ENCODE measurements around the gene GUCY2D.
"Not testable (repeated sequence)": the region's sequence is repeated elsewhere in the genome, so short reads cannot be mapped to it uniquely, and the experiment has no call there.

The GUCY2D gene

DNA sequence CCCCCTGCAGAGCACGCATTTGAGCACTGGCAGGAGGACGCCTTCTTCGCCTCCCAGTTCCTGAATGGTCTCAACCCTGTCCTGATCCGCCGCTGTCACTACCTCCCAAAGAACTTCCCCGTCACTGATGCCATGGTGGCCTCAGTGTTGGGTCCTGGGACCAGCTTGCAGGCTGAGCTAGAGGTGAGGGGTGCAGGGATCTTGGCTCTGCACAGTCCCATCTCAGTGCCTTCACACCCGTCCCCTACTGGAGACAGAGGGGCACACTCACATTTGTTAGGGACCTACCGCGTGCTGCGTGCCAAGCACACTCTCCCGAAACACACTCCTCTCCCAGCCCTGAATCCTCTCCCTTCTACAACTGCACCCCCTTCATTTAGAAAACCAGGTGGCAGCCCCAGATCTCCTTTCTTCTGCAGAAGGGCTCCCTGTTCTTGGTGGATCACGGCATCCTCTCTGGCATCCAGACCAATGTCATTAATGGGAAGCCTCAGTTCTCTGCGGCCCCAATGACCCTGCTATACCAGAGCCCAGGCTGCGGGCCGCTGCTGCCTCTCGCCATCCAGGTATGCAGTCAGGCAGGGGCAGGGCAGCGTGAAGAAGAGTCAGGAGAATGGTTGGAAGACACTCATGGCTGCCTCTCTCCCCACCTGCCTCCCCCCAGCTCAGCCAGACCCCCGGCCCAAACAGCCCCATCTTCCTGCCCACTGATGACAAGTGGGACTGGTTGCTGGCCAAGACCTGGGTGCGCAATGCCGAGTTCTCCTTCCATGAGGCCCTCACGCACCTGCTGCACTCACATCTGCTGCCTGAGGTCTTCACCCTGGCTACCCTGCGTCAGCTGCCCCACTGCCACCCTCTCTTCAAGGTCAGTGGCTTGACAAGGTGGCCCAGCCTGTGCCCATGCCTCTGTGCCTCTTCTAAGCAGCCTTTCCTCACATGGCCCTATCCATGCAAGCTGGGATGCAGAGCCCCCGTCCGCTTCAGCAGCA is 42.7 kb downstream of the GUCY2D start:
- DNase-seq (ENCODE audit: low read depth in 2 of 2): no peak

DNA sequence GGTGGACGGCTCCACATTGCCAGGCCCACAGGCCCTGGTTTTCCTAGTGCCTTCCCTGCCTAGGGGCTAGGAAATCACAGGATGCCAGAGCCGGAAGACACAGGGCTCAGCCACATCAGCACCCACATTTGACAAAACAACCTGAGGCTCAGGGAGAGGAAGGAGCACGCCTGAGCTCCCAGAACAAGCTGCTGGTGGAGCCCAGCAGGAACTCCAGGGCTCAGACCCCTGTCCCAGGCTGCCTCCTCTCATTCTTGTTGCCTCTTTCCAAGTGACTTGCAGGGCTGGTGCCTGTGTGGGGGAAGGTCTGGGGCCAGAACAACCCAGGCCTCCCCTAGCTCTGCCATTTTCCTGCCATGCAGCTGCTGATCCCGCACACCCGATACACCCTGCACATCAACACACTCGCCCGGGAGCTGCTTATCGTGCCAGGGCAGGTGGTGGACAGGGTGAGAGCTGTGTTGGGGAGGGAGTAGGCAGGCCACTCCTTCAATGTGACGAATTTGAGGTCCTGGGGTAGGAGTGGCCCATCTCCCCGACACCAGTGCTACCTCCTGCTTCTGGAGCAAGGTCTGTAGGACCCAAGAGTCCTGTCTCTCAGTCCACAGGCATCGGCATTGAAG is 44.0 kb downstream of the GUCY2D start:
- DNase-seq (ENCODE audit: low read depth in 2 of 2): no peak

DNA sequence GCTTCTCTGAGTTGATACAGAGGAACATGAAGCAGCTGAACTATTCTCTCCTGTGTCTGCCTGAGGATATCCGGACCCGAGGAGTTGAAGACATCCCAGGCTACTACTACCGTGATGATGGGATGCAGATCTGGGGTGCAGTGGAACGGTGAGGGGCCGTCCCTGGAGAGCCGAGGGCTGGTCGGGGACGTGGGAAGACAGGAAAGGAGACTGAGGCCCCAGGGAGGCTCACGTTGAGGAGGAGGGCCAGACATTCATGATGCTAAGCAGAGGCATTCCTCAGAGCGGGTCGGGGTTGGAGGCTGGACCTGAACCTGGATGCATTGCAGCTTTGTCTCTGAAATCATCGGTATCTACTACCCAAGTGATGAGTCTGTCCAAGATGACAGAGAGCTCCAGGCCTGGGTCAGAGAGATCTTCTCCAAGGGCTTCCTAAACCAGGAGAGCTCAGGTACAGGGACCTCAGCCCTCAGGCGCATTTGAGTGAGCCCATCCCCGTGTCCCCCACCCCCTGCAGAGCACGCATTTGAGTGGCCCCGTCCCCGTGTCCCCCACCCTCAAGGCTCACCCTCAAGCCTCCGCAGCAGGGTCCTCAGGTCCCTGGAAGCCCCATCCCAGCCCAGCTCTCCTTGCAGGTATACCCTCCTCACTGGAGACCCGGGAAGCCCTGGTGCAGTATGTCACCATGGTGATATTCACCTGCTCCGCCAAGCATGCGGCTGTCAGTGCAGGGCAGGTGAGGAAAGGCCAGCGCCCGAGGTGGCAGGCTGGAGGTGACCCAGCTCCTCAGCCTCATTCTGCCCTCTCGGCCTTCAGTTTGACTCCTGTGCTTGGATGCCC is 44.7 kb downstream of the GUCY2D start:
- DNase-seq (ENCODE audit: low read depth in 2 of 2): no peak

DNA sequence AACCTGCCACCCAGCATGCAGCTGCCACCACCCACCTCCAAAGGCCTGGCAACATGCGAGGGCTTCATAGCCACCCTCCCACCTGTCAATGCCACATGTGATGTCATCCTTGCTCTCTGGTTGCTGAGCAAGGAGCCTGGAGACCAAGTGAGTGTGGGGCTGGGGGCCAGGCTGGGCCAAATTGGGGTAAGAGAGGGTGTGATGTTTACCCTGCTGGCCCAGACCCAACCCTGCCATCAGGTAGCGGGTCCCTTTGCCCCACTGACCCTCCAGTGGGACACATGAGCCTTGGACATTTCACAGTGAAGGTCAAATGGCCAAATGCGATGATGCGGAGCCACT is 45.3 kb downstream of the GUCY2D start:
- no peak for DNase-seq (ENCODE audit: low read depth in 2 of 2)

DNA sequence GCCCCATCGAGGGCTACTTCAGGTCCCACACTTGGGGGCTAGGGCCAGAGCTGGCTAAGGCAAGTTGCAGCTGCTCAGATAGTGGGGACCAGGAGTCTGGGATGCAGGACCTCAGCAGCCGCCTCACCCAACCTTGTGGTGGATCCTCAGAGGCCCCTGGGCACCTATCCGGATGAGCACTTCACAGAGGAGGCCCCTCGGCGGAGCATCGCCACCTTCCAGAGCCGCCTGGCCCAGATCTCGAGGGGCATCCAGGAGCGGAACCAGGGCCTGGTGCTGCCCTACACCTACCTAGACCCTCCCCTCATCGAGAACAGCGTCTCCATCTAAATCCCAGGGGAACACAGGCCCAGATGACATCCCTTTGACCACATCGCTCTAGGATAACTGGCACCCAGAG is 45.8 kb downstream of the GUCY2D start:
- no peak for DNase-seq (ENCODE audit: low read depth in 2 of 2)

DNA sequence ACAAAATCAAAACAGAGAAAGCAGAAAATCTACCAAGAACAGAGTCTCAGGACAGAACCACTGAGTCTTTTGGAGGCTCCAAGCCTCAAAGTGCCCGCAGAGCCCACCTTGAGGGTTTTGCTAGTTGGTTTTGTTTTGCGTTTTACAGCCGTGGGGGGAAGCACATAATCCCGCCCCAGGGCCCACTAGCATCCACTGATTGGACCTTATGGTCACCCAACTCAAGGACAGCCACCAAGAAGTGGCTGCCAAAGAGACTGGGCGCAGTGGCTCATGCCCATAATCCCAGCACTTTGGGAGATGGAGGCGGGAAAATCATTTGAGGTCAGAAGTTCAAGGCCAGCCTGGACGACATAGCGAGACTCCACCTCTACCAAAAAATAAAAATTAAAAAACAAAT is 46.3 kb downstream of the GUCY2D start:
- DNase-seq (ENCODE audit: low read depth in 2 of 2): no peak

DNA sequence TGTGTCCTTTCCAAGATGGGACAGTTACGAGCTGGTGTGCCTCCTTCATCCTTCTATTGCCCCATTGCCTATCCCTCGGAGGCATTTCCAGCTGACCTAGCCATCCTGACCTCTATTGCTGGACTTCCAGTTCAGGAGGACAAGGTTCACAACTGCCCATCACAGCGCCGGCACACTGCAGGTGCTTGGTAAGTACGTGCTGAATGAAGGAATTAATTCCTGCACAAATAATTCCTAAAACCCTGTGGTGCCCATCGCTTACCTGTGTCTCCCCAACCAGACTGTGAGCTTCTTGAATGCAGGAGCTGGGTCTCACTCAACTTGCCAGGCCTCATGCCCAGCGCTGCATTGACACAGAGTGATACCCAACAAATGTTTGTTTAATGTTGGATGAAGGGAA is 49.4 kb downstream of the GUCY2D start:
- DNase-seq (ENCODE audit: low read depth in 2 of 2): no peak

DNA sequence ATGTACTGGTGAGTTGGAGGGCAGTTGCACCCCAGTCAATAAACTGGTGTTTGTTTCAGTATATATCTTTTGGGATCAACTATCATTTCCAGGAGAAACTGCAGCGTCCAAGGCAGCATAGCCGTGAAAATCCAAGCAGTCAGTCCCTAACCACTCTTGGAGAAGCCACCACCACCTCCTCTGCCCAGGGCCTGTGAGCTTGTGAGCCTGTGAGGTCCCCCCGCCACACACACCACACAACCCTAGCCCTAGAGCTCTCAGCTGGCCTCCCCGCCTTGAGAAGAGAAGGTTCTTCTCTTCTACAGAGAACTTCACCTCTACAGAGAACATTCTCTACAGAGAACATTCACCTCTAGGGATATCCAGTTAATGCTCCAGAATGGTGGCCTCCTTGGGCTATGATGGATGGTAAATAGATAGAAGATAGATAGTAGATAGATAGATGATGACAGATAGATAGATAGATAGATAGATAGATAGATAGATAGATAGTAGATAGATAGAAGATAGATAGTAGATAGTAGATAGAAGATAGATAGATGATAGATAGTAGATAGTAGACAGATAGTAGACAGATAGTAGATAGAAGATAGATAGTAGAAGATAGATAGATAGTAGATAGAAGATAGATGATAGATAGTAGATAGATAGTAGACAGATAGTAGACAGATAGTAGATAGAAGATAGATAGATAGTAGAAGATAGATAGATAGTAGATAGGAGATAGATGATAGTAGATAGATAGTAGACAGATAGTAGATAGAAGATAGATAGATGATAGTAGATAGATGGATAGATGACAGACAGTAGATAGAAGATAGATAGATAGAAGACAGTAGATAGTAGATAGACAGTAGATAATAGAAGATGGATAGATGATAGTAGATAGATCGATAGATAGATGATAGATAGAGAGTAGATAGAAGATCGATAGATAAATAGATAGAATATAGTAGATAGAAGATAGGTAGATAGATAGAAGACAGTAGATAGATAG is 50.1 kb downstream of the GUCY2D start:
- no peak for DNase-seq (ENCODE audit: low read depth in 2 of 2)

DNA sequence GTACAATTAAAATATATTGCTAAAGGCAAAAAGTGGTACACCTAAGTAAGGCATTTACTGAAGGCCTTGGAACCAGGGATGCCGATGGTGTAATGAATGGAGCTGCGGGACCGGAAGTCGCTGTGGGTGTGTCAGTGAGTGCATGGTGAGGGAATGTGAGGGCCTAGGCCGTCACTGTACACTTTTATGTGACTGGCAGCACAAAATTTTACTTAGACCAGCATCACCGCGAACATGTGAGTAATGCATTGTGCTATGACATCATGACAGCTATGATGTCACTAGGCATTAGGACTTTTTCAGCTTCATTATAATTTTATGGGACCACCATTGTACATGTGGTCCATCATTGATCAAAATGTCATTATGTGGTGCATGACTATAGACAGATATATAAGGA is 51.2 kb downstream of the GUCY2D start:
- no peak for DNase-seq (ENCODE audit: low read depth in 2 of 2)

DNA sequence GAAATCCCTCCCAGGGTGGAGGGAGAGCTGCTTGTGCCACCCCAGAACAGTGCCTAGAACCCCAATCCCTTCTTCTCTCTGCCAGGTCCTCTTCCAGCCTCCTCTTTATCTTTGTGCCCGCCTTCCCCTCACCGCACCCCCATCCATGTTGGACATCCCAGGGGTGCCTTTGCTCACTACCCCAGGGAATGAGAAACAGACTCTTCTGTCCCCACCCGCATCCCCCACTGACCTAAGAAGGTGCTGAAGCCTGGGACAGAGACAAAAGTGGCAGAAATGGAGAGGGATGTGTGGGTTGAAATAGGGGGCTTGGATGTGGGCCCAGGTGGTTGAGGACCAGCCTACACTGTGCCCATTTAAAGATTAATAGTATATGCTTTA is 53.4 kb downstream of the GUCY2D start:
- no peak for DNase-seq (ENCODE audit: low read depth in 2 of 2)

DNA sequence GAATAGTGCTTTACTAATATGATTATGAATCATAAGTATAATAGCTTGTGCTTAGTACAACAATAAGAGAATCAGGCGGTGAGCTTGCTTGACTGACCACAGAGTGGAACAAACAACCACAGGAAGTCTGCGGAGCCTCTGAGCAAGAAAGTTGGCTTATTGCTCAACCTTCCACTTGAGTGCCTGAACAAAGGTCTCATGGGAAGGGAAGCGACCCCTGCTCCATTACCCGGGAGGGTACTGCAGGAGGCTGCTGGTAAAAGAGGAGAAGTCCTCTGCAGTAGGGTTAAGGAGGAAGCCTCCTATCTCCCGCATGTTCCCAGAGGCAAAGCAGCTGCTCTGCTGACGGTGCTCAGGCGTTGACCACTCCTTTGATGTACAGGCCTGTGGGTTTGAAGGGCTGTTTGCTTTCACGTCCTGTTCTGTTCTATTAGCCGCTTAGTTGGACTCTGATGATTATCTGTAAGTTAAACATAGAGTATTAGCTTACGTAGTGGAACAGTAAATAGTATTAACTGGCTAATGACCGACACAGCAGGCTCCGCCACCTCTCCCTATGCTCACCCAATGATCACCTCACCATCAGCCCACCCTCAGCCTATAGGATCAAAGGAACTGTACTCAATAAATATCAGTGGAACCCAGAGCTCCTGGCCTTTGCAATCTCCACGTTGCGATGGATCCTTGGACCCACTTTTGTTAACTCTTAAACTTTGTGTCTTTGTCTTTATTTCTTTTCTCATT is 54.0 kb downstream of the GUCY2D start:
- no peak for DNase-seq (ENCODE audit: low read depth in 2 of 2)

DNA sequence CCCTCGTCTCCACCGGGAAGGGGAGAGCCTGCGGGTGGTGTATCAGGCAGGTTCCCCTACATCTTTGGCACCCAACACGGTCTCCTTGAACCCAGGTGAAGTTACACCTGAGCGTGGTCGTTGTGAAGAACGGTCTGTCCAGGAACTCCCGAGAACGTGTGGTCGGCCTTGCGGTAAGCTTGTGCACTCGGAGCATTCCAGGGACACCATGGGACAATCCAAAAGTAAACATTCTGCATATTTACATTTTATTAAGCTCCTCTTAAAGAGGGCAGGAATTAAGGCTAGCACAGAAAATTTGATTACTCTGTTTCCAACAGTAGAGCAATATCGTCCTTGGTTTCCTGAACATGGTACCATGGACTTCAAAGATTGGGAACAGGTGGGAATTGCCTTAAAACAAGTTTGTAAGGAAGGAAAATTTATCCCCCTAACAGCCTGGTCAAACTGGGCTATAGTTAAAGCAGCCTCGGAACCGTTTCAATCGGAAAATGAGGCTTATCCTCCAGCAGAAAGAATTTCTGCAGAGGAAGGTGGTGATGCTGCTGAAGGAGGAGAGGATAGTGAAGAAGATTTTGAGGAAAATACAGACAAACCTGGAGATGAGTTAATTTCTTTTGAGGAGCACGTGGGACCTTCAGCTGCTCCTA is 54.7 kb downstream of the GUCY2D start:
- DNase-seq (ENCODE audit: low read depth in 2 of 2): no peak

DNA sequence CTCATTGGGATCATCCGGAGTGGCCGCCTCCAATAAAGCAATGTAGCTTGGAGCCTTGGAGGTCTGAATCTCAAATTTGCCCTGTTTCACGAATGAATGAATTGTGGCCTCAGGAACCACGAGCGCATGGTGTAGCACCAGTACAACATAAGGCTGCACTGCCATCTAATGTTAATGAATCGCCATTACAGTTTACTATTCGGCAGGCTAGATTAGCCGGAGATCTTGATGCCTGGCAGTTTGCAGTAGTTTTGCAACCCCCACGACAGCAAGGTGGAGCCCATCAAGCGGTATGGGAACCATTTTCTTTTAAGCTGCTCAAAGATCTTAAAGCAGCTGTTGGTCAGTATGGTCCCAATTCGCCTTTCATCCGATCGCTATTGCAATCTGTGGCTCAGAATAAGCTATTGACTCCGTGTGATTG is 55.3 kb downstream of the GUCY2D start:
- no peak for DNase-seq (ENCODE audit: low read depth in 2 of 2)

DNA sequence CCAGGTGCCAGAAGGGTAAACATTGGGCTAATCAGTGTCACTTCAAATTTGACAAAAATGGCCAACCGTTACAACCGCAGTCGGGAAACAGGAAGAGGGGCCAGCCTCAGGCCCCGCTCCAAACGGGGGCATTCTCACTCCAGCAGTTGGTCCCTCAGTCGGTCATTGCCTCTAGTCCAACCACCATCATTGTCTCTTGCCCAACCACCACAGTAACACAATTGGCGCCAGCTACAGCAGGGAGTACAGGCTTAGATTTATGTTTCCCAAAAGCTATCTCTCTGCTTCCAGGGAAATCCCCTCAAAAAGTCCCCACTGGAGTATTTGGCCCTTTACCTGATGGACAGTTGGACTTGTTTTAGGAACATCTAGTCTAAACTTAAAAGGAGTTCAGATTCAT is 56.7 kb downstream of the GUCY2D start:
- no peak for DNase-seq (ENCODE audit: low read depth in 2 of 2)

DNA sequence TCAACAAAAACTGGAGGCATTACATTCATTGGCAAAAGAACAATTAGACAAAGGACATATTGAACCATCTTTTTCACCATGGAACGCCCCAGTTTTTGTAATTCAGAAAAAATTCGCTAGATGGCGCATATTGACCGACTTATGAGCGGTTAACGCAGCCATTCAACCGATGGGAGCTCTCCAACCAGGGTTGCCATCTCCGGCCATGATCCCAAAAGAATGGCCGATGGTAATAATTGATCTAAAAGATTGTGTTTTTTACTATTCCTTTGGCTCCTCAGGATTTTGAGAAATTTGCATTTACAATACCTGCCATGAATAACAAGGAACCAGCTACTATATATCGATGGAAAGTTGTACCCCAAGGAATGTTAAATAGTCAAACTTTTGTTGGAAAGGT is 57.9 kb downstream of the GUCY2D start:
- peak in 1 of 2 donors; percentile 24 for DNase-seq (ENCODE audit: low read depth in 2 of 2)

DNA sequence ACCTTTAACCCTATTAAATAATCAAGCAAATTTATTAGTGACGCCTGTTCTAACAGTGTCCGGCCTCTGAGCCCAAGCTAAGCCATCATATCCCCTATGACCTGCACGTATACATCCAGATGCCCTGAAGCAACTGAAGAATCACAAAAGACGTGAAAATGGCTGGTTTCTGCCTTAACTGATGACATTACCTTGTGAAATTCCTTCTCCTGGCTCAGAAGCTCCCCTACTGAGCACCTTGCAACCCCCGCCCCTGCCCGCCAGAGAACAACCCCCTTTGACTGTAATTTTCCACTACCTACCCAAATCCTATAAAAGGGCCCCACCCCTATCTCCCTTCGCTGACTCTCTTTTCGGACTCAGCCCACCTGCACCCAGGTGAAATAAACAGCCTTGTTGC is 59.4 kb downstream of the GUCY2D start:
- not testable (repeated sequence) for DNase-seq (ENCODE audit: low read depth in 2 of 2)

DNA sequence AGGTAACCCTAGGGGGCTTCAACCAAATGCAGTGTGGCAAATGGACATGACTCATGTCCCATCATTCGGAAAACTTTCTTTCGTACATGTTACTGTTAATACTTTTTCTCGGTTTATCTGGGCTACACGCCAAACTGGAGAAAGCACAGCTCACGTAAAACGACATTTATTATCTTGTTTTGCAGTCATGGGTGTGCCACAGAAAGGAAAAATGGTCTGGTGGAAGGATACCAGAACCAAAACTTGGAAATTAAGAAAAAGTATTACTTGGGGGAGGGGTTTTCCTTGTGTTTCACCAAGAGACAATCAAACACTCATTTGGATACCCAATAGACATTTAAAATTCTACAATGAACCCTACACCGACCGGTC is 60.0 kb downstream of the GUCY2D start:
- DNase-seq (ENCODE audit: low read depth in 2 of 2): no peak

DNA sequence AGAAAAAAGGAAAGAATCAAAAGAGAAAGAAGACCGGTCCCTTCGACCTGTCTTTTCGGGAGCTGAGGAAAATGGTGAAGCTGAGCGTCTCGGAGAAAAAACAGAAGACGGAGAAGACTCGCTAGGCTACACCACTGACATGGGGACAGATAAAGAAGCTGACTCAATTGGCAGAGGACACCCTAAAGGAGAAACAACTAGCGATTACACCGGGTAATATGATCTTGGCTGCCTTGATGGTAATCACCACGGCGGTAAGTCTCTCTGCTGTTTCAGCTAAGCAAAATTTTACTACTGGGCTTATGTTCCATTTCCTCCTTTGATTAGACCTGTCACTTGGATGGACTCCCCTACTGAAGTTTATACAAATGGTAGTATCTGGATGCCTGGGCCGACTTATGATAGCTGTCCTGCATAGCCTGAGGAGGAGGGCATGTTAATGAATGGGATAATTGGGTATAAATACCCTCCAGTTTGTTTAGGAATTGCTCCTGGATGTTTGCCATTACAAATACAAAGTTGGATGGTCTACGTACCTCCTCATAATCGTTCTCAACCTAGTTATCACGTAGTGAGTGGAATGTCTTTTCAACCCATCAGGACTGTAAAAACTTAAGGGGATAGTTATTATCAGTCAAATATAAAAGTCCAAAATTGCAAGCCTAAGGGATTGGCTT is 60.5 kb downstream of the GUCY2D start:
- no peak for DNase-seq (ENCODE audit: low read depth in 2 of 2)

DNA sequence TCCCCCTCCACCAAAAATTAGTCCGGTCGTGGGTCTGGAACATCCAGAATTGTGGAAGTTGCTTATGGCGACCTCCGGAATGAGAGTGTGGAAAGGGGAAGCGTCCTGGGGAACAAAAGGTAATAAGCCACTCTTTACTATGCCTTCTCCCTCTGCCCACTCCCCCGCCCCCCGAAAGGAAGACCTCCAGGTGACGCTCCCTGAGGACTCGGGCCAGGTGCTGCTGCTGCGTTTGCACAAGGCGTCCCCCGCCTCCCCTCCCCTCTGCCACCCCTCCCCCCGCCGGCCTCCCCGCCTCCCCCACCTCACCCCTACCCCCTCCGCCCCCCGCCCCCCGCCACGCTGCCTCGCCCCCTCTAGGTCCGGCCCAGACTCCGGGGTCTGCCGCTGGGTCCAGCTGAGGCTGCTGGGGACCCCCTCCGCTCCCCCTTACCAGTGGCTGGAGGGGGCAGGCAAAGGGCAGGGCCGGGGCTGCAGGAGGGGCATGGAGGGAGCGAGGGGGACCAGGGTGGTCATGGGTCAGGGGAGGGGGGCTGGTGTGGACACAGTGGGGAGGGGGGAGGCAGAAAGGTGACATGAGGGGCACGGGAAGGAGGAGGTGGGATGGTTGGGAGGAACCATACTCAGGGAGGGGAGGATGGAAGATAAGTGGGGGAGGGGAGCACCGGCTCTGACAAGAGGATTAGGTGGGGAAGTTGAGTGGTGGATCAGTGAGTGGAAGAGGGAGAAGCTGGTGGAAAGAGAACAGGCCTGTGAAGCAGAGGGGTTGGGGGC is 61.5 kb downstream of the GUCY2D start:
- DNase-seq (ENCODE audit: low read depth in 2 of 2): no peak

All from stimulated activated CD4-positive, alpha-beta T cell treated with anti-CD3 and anti-CD28 coated beads, Interleukin-1b, Interleukin-23, amount 100 ng/mL, for 1 hour (primary cell).